ENCODE results near the gene ARHGAP24. TPM values are rescaled to one million over a fixed set of nuclear protein-coding genes. Genes with fewer than 3 reads are reported as not detected.

ARHGAP24 gene
- total and polyA plus RNA-seq, 3 donors from 2014 or later = 5.7 to 9.9 (median 9.4) TPM

GRCh38 chr4:85531560-85532341, 56.8 kb downstream of the ARHGAP24 start:
- no peak overlapping the region for H3K4me3 ChIP-seq
- no peaks in the 10 kb centered on the region for H3K4me1 ChIP-seq
- TF ChIP-seq CTCF (IDR thresholded peaks at IDR 0.05) (no peak), POLR2A (IDR thresholded peaks at IDR 0.05) (no peak)
- 82 to 83% methylated on average over 1 of the region's 1 CpG for WGBS, 2 donors
- no peak overlapping the region for H3K27ac ChIP-seq
- no peaks in the 10 kb centered on the region for H3K27me3 ChIP-seq
- no peak for DNase-seq
- no peaks in the 10 kb centered on the region for H3K36me3 ChIP-seq (ENCODE audit: low read depth, missing control alignments)
- intact Hi-C loops (cut with DNase I; ENCODE audit: low total_unique reads) = no loop called here
- H3K9me3 ChIP-seq = no peaks in the 10 kb centered on the region

- no peaks in the 10 kb centered on the region for H3K27me3 ChIP-seq
- intact Hi-C loops (cut with DNase I; ENCODE audit: low total_unique reads) = no loop called here
Measured at GRCh38 chr4:85534120-85534519, 59.2 kb downstream of the ARHGAP24 start.

DNA sequence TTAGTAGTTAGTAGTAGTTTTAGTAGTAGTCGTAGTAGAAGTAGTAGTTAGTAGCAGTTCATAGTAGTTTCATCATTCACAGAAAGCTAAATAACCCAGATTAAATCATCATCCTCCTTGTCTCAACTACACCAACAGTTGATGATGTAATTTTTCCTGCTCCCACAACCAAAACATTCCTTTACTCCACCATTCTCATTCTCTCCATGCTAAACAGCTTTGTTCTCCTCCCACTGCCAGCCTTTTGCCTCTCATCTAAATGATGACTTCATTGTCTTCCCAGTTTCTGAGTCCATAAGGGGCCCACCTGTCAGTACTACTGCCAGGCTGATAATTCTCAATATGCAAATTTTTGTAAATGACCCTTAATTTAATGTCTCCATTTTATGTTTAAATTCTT, 68.9 kb downstream of the ARHGAP24 start:
- intact Hi-C loops (cut with DNase I; ENCODE audit: low total_unique reads) = no loop called here
- Histone ChIP-seq H3K4me3 (no peak overlapping the region), H3K36me3 (ENCODE audit: low read depth, missing control alignments) (no peaks in the 10 kb centered on the region), H3K4me1 (no peaks in the 10 kb centered on the region), H3K27ac (no peak overlapping the region), H3K27me3 (no peaks in the 10 kb centered on the region), H3K9me3 (no peaks in the 10 kb centered on the region)
- DNase-seq = no peak
- TF ChIP-seq POLR2A (IDR thresholded peaks at IDR 0.05) (no peak), CTCF (IDR thresholded peaks at IDR 0.05) (no peak)
- 85 to 95% methylated on average over 1 of the region's 1 CpG for WGBS, 2 donors

More at GRCh38 chr4:85534120-85534519, 59.2 kb downstream of the ARHGAP24 start:
- no peak for TF ChIP-seq CTCF (IDR thresholded peaks at IDR 0.05)
- no peak for TF ChIP-seq POLR2A (IDR thresholded peaks at IDR 0.05)
- Histone ChIP-seq H3K4me1 (no peaks in the 10 kb centered on the region), H3K36me3 (ENCODE audit: low read depth, missing control alignments) (no peaks in the 10 kb centered on the region), H3K9me3 (no peaks in the 10 kb centered on the region), H3K4me3 (no peak overlapping the region), H3K27ac (no peak overlapping the region)
- WGBS, 2 donors = 92 to 93% methylated on average over 3 of the region's 3 CpGs
- DNase-seq = no peak

DNA sequence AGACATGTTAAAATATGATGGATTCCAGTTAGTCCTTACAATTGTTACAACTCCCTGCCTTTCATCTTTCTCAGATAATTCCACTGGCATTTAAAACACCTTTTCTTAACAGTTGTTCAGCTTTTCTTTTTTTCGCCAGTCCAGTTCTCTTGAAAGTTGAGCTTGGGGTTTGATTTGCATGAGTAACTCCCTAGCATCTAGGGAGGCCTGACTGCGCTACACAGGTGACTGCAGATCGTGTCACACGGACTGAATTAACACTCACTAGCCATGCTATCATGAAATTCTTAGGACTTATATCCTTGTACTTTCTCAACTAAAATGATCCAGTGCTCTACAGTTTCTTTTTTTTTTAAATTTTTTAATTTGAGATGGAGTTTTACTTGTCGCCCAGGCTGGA, 69.8 kb downstream of the ARHGAP24 start:
- intact Hi-C loops (cut with DNase I; ENCODE audit: low total_unique reads) = no loop called here
- WGBS, 2 donors = 84 to 91% methylated on average over 5 of the region's 5 CpGs
- no peak for DNase-seq
- Histone ChIP-seq H3K4me1 (no peaks in the 10 kb centered on the region), H3K4me3 (no peak overlapping the region), H3K27ac (no peak overlapping the region), H3K36me3 (ENCODE audit: low read depth, missing control alignments) (no peaks in the 10 kb centered on the region), H3K9me3 (no peaks in the 10 kb centered on the region), H3K27me3 (no peaks in the 10 kb centered on the region)
- no peak for TF ChIP-seq CTCF (IDR thresholded peaks at IDR 0.05)
- no peak for TF ChIP-seq POLR2A (IDR thresholded peaks at IDR 0.05)

- H3K4me1 ChIP-seq = no peaks in the 10 kb centered on the region
- no peaks in the 10 kb centered on the region for H3K27me3 ChIP-seq
- 73 to 86% methylated on average over 2 of the region's 2 CpGs for WGBS, 2 donors
- no peak overlapping the region for H3K4me3 ChIP-seq
- H3K27ac ChIP-seq = no peak overlapping the region
- no peaks in the 10 kb centered on the region for H3K36me3 ChIP-seq (ENCODE audit: low read depth, missing control alignments)
- no peak for DNase-seq
- TF ChIP-seq CTCF (IDR thresholded peaks at IDR 0.05) (no peak), POLR2A (IDR thresholded peaks at IDR 0.05) (no peak)
- intact Hi-C loops (cut with DNase I; ENCODE audit: low total_unique reads) = no loop called here
- H3K9me3 ChIP-seq = no peaks in the 10 kb centered on the region
Measured at GRCh38 chr4:85548116-85548515, 73.2 kb downstream of the ARHGAP24 start.
